ENCODE data around the gene LEMD3.
A peak's percentile ranks its signal among the peaks of the same experiment; 100 is the strongest.

LEMD3 gene

DNA sequence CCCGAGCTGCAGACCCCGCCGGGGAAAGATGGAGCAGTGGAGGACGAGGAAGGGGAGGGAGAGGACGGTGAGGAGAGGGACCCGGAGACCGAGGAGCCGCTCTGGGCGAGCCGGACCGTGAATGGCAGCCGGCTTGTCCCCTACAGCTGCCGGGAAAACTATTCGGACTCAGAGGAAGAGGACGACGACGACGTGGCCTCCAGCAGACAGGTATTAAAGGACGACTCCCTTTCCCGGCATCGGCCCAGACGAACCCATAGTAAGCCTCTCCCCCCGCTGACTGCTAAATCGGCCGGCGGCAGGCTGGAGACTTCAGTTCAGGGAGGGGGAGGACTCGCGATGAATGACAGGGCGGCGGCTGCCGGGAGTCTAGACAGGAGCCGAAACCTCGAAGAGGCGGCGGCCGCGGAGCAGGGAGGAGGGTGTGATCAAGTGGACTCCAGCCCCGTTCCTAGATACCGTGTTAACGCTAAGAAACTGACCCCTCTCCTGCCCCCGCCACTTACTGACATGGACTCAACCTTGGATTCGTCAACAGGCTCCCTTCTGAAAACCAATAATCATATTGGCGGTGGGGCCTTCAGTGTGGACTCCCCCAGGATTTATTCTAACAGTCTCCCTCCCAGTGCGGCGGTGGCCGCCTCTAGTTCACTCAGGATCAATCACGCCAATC is 962 bp downstream of the LEMD3 start:
- peak; percentile 72 for DNase-seq (ENCODE audit: low spot score)

- peak; percentile 11 for DNase-seq (ENCODE audit: low spot score)
Measured at GRCh38 chr12:65171073-65171472, 1.7 kb downstream of the LEMD3 start.

DNA sequence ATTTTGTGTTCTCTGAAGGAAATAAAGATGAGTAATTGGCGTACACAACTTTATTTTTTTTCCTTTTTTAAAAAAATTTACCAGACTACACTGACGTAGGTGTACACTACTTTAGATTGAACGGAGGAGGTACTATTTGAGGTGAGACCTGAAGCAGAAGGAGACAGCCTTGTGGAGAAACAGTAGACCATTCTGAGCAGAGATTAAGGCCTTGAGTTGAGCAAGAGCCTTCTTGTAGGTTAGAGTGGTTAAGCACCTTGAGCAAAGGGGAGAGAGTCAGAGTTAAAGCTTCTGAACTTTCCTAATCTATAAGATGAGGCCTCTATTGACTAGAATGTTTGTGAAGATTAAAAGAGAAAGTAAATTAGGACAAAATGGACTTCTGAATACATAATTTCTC is 2.5 kb downstream of the LEMD3 start:
- peak; percentile 35 for DNase-seq (ENCODE audit: low spot score)

GRCh38 chr12:65175385-65175784 is 6.0 kb downstream of the LEMD3 start:
- no peak for DNase-seq (ENCODE audit: low spot score)

DNA sequence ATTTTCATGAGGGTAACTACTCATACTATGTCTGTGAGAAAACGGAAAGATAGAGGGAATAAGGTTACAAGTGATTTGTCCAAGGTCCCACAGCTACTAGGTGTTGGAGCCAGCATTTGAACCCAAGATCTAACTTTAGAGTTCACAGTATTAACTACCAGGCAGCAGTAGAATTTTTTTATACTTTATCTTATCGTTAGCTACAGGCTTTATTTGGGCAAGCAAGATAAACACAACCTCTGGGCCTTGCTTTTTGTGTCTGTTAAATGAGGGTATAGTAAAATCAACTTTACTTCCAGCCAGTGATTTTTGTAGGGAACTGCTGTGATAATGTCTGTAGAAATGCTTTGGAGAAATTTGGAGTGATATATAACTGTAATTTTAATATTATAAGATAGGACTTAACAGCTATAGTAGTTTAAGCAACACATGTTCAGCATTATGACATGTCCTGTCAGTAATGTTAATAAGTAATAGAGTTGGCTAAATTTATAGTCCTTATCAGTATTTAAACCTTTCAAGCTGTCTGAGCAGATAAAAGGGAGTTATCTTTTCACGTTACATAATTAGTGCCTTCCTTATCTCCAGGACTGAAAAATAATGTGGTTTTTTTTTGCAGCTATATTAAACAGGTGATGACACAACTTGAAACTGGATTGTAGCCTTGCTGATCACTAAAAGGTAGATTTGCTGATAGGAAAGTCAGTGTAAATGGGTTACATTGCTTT is 12.8 kb downstream of the LEMD3 start:
- peak; percentile 37 for DNase-seq (ENCODE audit: low spot score)

GRCh38 chr12:65184176-65184857 is 14.9 kb downstream of the LEMD3 start:
- DNase-seq (ENCODE audit: low spot score) = no peak

DNA sequence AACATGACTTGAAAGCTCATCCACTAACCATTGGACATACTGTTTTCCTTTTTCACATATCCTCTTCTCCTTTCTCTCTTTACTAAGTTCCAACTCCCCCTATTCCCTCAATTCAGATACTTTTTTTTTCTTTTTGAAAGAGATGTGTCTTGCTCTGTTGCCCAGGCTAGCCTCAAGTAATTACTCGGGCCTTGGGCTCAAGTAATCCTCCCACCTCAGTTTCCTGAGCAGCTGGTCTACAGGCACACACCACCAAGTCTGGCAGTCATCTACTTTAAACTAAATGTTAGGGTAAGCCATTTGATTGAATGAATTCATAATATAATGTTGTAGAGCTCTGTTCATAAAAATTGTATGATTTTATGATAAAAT is 15.5 kb downstream of the LEMD3 start:
- no peak for DNase-seq (ENCODE audit: low spot score)

GRCh38 chr12:65187665-65188064 is 18.3 kb downstream of the LEMD3 start:
- DNase-seq (ENCODE audit: low spot score) = no peak

DNA sequence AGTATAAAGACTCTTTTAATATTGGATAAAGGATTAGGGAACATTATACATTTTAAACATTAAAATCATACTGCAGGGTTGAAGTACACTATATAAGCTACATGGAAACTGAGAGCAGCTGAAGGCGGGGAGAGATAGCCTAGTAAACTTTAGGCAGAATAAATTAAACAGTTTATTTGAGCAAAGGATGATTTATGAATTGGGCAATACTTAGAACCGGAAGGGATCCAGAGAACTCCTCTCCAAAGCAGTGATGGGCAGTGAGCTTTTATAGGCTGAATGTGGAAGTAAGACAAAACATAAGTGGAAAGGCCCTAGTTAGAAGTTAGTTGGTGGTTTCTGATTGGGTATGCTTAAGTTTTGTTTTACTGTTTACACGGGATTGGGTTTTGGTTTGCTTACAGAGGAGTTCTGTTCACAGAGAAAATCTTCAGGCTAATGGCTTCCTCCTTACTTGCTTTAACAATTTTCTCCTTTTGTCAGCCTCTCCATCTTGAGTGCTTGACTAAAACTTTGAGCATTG is 18.9 kb downstream of the LEMD3 start:
- no peak for DNase-seq (ENCODE audit: low spot score)

GRCh38 chr12:65189028-65189718 is 19.8 kb downstream of the LEMD3 start:
- no peak for DNase-seq (ENCODE audit: low spot score)

- peak; percentile 43 for DNase-seq (ENCODE audit: low spot score)
Measured at GRCh38 chr12:65192963-65193516, 23.7 kb downstream of the LEMD3 start.

GRCh38 chr12:65194949-65195348 is 25.6 kb downstream of the LEMD3 start:
- DNase-seq (ENCODE audit: low spot score) = no peak

GRCh38 chr12:65195387-65196055 is 26.1 kb downstream of the LEMD3 start:
- DNase-seq (ENCODE audit: low spot score) = no peak

GRCh38 chr12:65196762-65197567 is 27.6 kb downstream of the LEMD3 start:
- DNase-seq (ENCODE audit: low spot score) = no peak

DNA sequence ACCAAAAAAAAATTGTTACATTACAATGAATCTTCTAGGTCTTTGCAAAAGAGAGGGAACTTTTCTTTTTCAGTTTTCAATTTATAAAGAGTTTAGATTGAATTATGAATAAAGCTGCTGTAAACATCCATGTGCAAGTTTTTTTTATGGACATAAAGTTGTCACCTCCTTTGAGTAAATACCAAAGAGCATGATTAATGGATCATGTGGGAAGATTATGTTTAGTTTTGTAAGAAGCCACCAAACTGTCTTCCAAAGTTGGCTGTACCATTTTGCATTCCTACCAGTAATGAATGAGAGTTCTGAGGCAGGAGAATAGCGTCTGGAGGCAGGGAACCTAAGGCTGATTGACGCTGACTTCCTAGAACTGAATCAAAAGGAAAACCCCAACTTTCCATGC is 30.2 kb downstream of the LEMD3 start:
- DNase-seq (ENCODE audit: low spot score) = no peak

DNA sequence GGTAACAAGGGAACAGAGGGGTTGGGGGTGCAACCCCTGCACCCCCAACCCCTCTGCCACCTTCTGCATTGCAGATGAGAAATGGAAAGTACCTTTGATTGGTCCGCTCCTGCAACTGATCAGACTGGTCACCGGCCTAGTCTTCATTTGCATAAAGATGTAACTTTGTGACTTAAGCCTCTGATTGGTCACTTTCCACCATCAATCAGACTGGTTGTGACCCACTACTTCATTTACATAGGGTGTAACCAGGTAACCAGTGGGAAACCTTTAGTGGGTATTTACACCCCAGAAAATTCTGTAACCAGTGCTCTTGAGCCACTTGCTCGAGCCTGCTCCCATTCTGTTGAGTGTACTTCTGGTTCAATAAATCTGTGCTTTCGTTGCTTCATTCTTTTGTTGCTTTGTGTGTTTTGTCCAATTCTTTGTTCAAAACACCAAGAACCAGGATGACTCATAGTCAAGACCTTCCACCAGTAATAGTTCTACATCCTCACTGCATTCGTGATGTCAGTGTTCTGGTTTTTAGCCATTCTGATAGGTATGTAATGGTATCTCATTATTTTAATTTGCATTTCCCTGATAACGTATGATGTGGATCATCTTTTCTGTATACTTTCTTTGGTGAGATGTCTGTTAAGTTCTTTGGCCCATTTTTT is 30.8 kb downstream of the LEMD3 start:
- no peak for DNase-seq (ENCODE audit: low spot score)

- DNase-seq (ENCODE audit: low spot score) = no peak
Measured at GRCh38 chr12:65203376-65203775, 34.0 kb downstream of the LEMD3 start.

- no peak for DNase-seq (ENCODE audit: low spot score)
Measured at GRCh38 chr12:65204886-65205525, 35.6 kb downstream of the LEMD3 start.

- DNase-seq (ENCODE audit: low spot score) = no peak
Measured at GRCh38 chr12:65205886-65206285, 36.5 kb downstream of the LEMD3 start.

DNA sequence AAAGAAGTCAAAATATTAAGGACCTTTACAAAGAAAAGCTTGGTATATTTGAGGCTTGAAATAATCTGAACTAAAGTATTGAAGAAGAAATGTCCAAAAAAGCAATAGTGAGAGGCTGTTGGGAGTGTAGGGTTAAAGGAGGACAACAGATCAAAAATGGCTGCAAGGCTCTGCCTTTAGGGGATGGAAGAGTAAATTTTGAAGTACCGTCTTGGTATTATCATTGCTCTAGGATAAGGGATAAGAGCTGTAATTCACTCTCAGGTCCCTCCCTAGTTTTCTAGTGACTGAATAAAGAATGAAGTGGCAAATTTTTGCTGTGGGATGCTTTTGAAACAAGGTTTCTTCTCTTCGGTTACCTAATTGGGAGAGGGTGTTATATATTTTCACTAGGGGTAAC is 38.7 kb downstream of the LEMD3 start:
- DNase-seq (ENCODE audit: low spot score) = no peak
